H9 (cell line): ENCODE measurements around the gene DYRK1A. TPM values are rescaled to one million over a fixed set of nuclear protein-coding genes. Genes with fewer than 3 reads are reported as not detected.
A peak's percentile ranks its signal among the peaks of the same experiment; 100 is the strongest.

Experiments used
- DNase-seq: peaks from one replicate; pipeline ENCODE4 v3.0.0-alpha.2; 2017
- H2AFZ ChIP-seq: one replicate; pipeline ENCODE4 v1.6.1; 2013; ENCODE audit warnings: mild to moderate bottlenecking, low read length, control low read depth, moderate library complexity
- H2AK5ac ChIP-seq: 2 replicates; pipeline ENCODE4 v1.6.1; 2013; ENCODE audit warnings: low read length, control low read depth, mixed read lengths; ENCODE audit not compliant: insufficient read length
- H2BK120ac ChIP-seq: one replicate; pipeline ENCODE4 v1.6.1; 2013; ENCODE audit warnings: low read depth, mild to moderate bottlenecking, low read length, control low read depth, inconsistent platforms; ENCODE audit not compliant: poor library complexity, severe bottlenecking
- H2BK12ac ChIP-seq: 2 replicates; pipeline ENCODE4 v1.6.1; 2013; ENCODE audit warnings: low read length, control low read depth, mixed read lengths, low read depth; ENCODE audit not compliant: insufficient read length
- H2BK15ac ChIP-seq: 2 replicates; pipeline ENCODE4 v1.6.1; 2013; ENCODE audit warnings: low read depth, low read length, control low read depth
- H2BK20ac ChIP-seq: one replicate; pipeline ENCODE4 v1.6.1; 2013; ENCODE audit warnings: low read depth, mild to moderate bottlenecking, low read length, control low read depth, inconsistent platforms; ENCODE audit not compliant: poor library complexity, severe bottlenecking
- H2BK5ac ChIP-seq: 2 replicates; pipeline ENCODE4 v1.6.1; 2013; ENCODE audit warnings: low read length, control low read depth, mixed read lengths; ENCODE audit not compliant: insufficient read length
- H3K14ac ChIP-seq: 2 replicates; pipeline ENCODE4 v1.6.1; 2013; ENCODE audit warnings: low read length, control low read depth; ENCODE audit not compliant: insufficient read depth
- H3K18ac ChIP-seq: 2 replicates; pipeline ENCODE4 v1.6.1; 2013; ENCODE audit warnings: low read depth, mild to moderate bottlenecking, mixed read lengths, low read length, control low read depth; ENCODE audit not compliant: insufficient read length
- H3K23ac ChIP-seq: 2 replicates; pipeline ENCODE4 v1.6.1; 2013; ENCODE audit warnings: low read length, control low read depth, mixed read lengths, low read depth; ENCODE audit not compliant: insufficient read length
- H3K23me2 ChIP-seq: 2 replicates; pipeline ENCODE4 v1.6.1; 2013; ENCODE audit warnings: low read depth, mild to moderate bottlenecking, mixed read lengths, low read length, control low read depth; ENCODE audit not compliant: insufficient read length, poor library complexity, severe bottlenecking
- H3K27ac ChIP-seq: 2 replicates; pipeline ENCODE4 v1.5.1; 2013; ENCODE audit warnings: low read length, control low read depth, mixed read lengths, low read depth; ENCODE audit not compliant: insufficient read length
- H3K27me3 ChIP-seq: 2 replicates; pipeline ENCODE4 v1.6.1; 2013; ENCODE audit warnings: low read length, control low read depth, inconsistent platforms; ENCODE audit not compliant: insufficient read depth
- H3K4ac ChIP-seq: 2 replicates; pipeline ENCODE4 v1.6.1; 2013; ENCODE audit warnings: low read depth, mild to moderate bottlenecking, control low read depth, inconsistent platforms, low read length, moderate library complexity
- H3K4me1 ChIP-seq: 2 replicates; pipeline ENCODE4 v1.6.1; 2013; ENCODE audit warnings: low read length, control low read depth, inconsistent platforms; ENCODE audit not compliant: insufficient read depth
- H3K4me2 ChIP-seq: 2 replicates; pipeline ENCODE4 v1.6.1; 2013; ENCODE audit warnings: low read length, control low read depth, mixed read lengths; ENCODE audit not compliant: insufficient read length, insufficient read depth
- H3K56ac ChIP-seq: 2 replicates; pipeline ENCODE4 v1.6.1; 2013; ENCODE audit warnings: low read depth, mild to moderate bottlenecking, mixed read lengths, low read length, control low read depth; ENCODE audit not compliant: insufficient read length
- H3K79me1 ChIP-seq: 2 replicates; pipeline ENCODE4 v1.6.1; 2013; ENCODE audit warnings: low read depth, mild to moderate bottlenecking, moderate library complexity, low read length, control low read depth, inconsistent platforms; ENCODE audit not compliant: insufficient read depth, poor library complexity, severe bottlenecking
- H3K79me2 ChIP-seq: 2 replicates; pipeline ENCODE4 v1.6.1; 2013; ENCODE audit warnings: low read length, control low read depth, inconsistent platforms; ENCODE audit not compliant: insufficient read depth
- H3K9ac ChIP-seq: 2 replicates; pipeline ENCODE4 v1.6.1; 2013; ENCODE audit warnings: low read length, control low read depth, mixed read lengths; ENCODE audit not compliant: insufficient read length; ENCODE audit errors: extremely low read depth
- H3K9me3 ChIP-seq: one replicate; pipeline ENCODE4 v1.6.1; 2013; ENCODE audit warnings: low read depth, low read length, inconsistent platforms; ENCODE audit not compliant: control insufficient read depth
- H3T11ph ChIP-seq: one replicate; pipeline ENCODE4 v1.6.1; 2013; ENCODE audit warnings: mild to moderate bottlenecking, low read length, control low read depth, inconsistent platforms
- H4K20me1 ChIP-seq: one replicate; pipeline ENCODE4 v1.6.1; 2013; ENCODE audit not compliant: control insufficient read depth, insufficient read length, insufficient read depth
- H4K5ac ChIP-seq: 2 replicates; pipeline ENCODE4 v1.6.1; 2013; ENCODE audit warnings: low read depth, mild to moderate bottlenecking, mixed read lengths, low read length, control low read depth; ENCODE audit not compliant: insufficient read length
- H4K8ac ChIP-seq: replicated peaks from 2 replicates; pipeline ENCODE4 v1.6.1; 2013; ENCODE audit warnings: low read length, control low read depth, mixed read lengths, low read depth; ENCODE audit not compliant: insufficient read length
- H4K91ac ChIP-seq: 2 replicates; pipeline ENCODE4 v1.6.1; 2013; ENCODE audit warnings: low read depth, mild to moderate bottlenecking, moderate library complexity, mixed read lengths, low read length, control low read depth; ENCODE audit not compliant: insufficient read length
- H3K27ac Mint-ChIP-seq, 3 experiments: 2 replicates in 2 of 3; 3 replicates in 1 of 3; pipeline ENCODE4 v1.8.0; 2020 to 2021; ENCODE audit warnings: mixed read lengths in 3 of 3, mild to moderate bottlenecking in 1 of 3, moderate library complexity in 1 of 3
- H3K27me3 Mint-ChIP-seq: 2 replicates; pipeline ENCODE4 v1.8.0; 2021; ENCODE audit warnings: low read depth, mild to moderate bottlenecking, moderate library complexity, mixed read lengths
- H3K36me3 Mint-ChIP-seq, 3 experiments: 2 replicates in 2 of 3; 3 replicates in 1 of 3; pipeline ENCODE4 v1.8.0; 2020 to 2021; ENCODE audit warnings: low read depth in 3 of 3, mixed read lengths in 3 of 3; ENCODE audit not compliant: insufficient read depth in 1 of 3
- H3K4me1 Mint-ChIP-seq, 2 experiments: 2 replicates each; pipeline ENCODE4 v1.8.0; 2020; ENCODE audit warnings: mixed read lengths in 2 of 2
- H3K4me3 Mint-ChIP-seq, 2 experiments: 2 replicates in 1 of 2; 3 replicates in 1 of 2; pipeline ENCODE4 v1.8.0; 2020 to 2021; ENCODE audit warnings: mild to moderate bottlenecking in 2 of 2, mixed read lengths in 2 of 2, moderate library complexity in 1 of 2
- H3K9me3 Mint-ChIP-seq, 2 experiments: 2 replicates in 1 of 2; 3 replicates in 1 of 2; pipeline ENCODE4 v1.8.0; 2020; ENCODE audit warnings: mild to moderate bottlenecking in 2 of 2, mixed read lengths in 2 of 2, moderate library complexity in 1 of 2
- WGBS: extraction: QIAGEN DNeasy Blood & Tissue Kit; methylation state at CpG from one replicate; pipeline ENCODE4 v1.1.7; 2013; ENCODE audit warnings: missing lambda C conversion rate, low lambda C conversion rate, mixed read lengths; ENCODE audit not compliant: insufficient read length; ENCODE audit errors: extremely low coverage; 5-methylcytosine and 5-hydroxymethylcytosine counted together
- total RNA-seq: library from RNA; stranded (reverse); gene quantifications from 2 replicates; pipeline ENCODE4 v1.2.1, GENCODE V29; 2021
- TF ChIP-seq, protein P1 (sequence below): fragments of 200-600 bp; sonication (generic); conservative IDR thresholded peaks from 3 replicates; pipeline ENCODE4 v1.8.0; 2021; ENCODE audit warnings: antibody characterized with exemption, mild to moderate bottlenecking

The DYRK1A gene
- total RNA-seq, 1 experiment from 2014 or later = 73.6 TPM

DNA sequence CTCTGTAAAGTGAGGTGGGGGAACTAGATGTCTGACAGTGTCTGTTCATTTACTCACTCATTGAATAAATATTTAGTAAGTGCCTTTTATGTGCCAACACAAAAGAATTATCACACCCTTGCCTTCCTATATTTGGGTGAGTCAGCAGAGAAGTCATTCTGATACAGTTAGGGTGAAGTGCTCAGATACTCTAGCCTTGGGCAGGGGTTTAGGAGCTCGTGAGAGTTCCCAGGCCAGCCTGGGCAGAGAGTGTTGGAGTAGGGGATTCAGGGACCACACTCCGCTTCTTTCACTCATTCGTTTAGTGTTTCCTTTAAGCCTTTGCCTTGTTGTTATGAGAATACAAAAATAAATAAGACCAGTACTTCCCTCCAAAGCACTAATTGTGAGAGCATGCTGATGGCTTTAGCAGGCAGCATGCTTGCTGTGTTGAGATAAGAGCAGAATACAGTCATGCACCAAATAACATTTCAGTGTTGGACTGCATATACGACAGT lies 83.9 kb downstream of the DYRK1A start:
- Histone ChIP-seq H2BK15ac (no peak overlapping the region), H4K91ac (no peak overlapping the region), H4K8ac (no peak overlapping the region), H2BK120ac (no peak overlapping the region), H3K27me3 (no peaks in the 10 kb centered on the region), H2BK12ac (no peak overlapping the region), H3K4ac (no peak overlapping the region), H3K23ac (no peak overlapping the region), H3K4me2 (no peak overlapping the region), H3K9me3 (no peaks in the 10 kb centered on the region), H3K79me1 (no peaks in the 10 kb centered on the region), H3K9ac (no peak overlapping the region), H3K18ac (no peak overlapping the region), H3K27ac (no peak overlapping the region), H2AFZ (no peak overlapping the region), H3K56ac (no peak overlapping the region), H2AK5ac (no peak overlapping the region), H4K20me1 (peaks cover 5% of the 10 kb centered on the region), H3K79me2 (peaks cover 44% of the 10 kb centered on the region), H3K4me1 (peaks cover 19% of the 10 kb centered on the region; the same call in 1 of the 2 replicates), H2BK20ac (no peak overlapping the region), H4K5ac (no peak overlapping the region), H3T11ph (no peak overlapping the region), H2BK5ac (no peak overlapping the region), H3K23me2 (no peaks in the 10 kb centered on the region), H3K14ac (no peak overlapping the region)
- Mint-ChIP-seq H3K9me3 (no peaks in the 10 kb centered on the region), H3K36me3 (peaks cover 0 to 6% (median 0%) of the 10 kb centered on the region in 3 experiments; a peak in 2 of 7 replicates), H3K27ac (peak overlapping the region in 1 of 3 experiments; percentile 60; a peak in 1 of 7 replicates), H3K4me1 (peaks cover 55 to 56% of the 10 kb centered on the region in 2 experiments), H3K4me3 (no peak overlapping the region), H3K27me3 (no peaks in the 10 kb centered on the region; the same call in 1 of the 2 replicates)
- TF ChIP-seq, protein P1, sequence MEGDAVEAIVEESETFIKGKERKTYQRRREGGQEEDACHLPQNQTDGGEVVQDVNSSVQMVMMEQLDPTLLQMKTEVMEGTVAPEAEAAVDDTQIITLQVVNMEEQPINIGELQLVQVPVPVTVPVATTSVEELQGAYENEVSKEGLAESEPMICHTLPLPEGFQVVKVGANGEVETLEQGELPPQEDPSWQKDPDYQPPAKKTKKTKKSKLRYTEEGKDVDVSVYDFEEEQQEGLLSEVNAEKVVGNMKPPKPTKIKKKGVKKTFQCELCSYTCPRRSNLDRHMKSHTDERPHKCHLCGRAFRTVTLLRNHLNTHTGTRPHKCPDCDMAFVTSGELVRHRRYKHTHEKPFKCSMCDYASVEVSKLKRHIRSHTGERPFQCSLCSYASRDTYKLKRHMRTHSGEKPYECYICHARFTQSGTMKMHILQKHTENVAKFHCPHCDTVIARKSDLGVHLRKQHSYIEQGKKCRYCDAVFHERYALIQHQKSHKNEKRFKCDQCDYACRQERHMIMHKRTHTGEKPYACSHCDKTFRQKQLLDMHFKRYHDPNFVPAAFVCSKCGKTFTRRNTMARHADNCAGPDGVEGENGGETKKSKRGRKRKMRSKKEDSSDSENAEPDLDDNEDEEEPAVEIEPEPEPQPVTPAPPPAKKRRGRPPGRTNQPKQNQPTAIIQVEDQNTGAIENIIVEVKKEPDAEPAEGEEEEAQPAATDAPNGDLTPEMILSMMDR = no peak
- no peak for DNase-seq
- no CpG with 5 or more reads among the region's 4 CpGs for WGBS
